Measurements from ENCODE around the gene FOXR1.

FOXR1 gene, protein sequence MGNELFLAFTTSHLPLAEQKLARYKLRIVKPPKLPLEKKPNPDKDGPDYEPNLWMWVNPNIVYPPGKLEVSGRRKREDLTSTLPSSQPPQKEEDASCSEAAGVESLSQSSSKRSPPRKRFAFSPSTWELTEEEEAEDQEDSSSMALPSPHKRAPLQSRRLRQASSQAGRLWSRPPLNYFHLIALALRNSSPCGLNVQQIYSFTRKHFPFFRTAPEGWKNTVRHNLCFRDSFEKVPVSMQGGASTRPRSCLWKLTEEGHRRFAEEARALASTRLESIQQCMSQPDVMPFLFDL

DNA sequence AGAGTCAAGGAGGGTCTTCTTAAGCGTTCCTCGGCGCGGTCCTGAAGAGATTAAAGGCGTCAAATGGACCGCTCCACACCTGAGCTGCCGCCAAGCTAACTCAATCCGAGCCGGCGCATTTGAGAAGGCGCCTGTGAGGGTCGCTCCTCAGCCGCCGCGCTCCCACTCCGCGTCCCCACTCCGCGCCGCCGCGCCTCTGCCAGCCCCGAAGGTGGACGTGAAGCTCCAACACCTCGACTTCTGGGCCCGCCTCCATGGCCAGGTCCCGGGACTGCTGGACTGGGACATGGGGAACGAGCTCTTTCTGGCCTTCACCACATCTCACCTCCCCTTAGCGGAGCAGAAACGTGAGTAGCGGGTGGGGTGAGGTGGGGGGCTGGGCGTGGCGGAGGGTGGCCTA, at the start of gene FOXR1:
Gene FOXR1, plus strand, starts transcription at position 116 of the 400 bp plus-strand sequence. Its CDS starts 171 bp downstream, at position 287.
- TF ChIP-seq, protein P1, sequence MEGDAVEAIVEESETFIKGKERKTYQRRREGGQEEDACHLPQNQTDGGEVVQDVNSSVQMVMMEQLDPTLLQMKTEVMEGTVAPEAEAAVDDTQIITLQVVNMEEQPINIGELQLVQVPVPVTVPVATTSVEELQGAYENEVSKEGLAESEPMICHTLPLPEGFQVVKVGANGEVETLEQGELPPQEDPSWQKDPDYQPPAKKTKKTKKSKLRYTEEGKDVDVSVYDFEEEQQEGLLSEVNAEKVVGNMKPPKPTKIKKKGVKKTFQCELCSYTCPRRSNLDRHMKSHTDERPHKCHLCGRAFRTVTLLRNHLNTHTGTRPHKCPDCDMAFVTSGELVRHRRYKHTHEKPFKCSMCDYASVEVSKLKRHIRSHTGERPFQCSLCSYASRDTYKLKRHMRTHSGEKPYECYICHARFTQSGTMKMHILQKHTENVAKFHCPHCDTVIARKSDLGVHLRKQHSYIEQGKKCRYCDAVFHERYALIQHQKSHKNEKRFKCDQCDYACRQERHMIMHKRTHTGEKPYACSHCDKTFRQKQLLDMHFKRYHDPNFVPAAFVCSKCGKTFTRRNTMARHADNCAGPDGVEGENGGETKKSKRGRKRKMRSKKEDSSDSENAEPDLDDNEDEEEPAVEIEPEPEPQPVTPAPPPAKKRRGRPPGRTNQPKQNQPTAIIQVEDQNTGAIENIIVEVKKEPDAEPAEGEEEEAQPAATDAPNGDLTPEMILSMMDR (IDR thresholded peaks at IDR 0.05; ENCODE audit: low read length, missing control alignments) = no peak
- DNase-seq (ENCODE audit: low read depth) = no peak
- H3K4me3 ChIP-seq (replicated peaks; ENCODE audit: low read depth, low read length) = no peak within 1 kb of the TSS

DNA sequence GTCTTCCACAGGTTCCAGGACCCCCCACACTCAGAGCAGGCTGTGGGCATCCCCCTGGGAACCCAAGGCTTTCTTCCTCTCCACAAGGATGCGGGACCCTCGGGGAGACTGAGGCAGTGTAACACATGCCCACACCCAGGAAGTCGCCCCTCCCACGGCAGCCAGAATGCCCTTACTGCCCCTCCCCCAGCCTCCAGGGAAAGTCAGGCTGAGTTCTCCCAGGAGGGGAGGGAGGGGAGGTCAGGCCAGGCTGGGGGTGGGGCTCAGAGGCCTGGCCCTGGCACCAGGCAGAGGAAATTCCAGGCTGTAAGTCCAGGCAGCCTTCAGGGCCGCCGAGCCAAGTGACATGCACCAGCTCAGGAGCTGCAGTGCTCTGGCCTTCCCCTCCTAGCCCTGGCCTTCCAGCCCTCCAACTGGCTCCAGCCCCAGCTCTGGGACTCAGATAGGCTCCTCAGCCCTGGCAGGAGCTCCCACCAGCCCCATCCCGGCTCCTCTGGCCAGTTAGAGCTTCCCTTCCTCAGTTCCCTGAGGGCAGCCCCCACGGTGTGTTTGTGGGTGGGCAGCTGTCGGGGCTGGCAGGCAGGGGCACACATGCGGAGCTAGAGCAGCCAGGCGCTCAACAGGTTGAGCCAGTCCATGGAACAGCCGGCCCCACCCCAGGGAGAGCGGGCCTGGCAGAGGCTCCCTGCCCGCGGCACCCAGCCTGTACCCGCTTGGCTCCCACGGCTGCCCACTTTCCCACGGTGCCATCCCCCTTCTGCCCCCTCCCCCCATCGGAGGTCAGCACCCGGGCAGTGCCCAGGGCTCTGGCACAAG, 49.4 kb upstream of the FOXR1 start:
- TF ChIP-seq, protein P1 (IDR thresholded peaks at IDR 0.05; ENCODE audit: low read length, missing control alignments) = no peak
- peak; percentile 89 for DNase-seq (ENCODE audit: low read depth)
- H3K4me3 ChIP-seq (replicated peaks; ENCODE audit: low read depth, low read length) = peak overlapping the region; percentile 98

DNA sequence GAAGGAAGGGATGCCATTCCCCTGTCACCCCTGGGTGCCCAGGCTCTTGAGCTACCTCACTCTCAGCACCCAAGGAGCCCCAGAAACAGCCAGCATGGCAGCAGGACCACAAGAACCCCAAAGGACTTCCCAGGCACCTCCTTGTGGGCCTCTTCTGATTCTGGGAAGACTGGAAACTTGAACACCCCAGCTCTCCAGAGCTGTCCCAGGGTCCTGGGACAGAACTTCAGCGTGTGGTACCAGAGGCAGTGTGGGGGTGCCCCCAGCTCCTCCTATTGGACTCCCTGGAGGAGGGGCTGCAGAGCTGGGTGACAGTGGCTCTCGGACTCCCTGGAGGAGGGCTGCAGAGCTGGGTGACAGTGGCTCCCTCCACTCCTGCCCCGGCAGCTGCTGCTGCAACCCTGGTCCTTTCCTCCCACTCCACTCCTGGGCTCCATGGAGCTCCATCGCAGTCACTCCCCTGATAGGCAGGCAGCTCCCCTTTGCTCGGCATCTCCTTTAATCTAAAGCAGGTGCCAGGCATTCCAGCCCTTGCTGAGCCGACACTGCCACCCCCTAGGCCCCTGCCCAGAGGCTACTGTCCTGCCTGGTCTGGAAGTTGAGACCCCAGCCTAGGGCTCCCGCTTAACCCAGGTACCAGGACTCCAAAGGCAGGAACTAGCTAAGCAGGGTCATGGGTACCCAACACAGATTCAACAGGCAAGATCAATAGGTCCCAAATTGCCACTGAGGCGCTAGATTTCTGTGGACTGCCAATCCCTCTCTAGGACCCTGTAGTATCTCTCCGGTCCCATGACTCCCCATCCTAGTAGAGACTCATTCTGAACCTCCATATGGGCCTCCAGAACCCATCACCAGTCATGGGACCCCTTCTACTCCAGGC, 48.6 kb upstream of the FOXR1 start:
- no peak for DNase-seq (ENCODE audit: low read depth)
- TF ChIP-seq, protein P1 (IDR thresholded peaks at IDR 0.05; ENCODE audit: low read length, missing control alignments) = no peak
- peak overlapping the region; percentile 98 for H3K4me3 ChIP-seq (replicated peaks; ENCODE audit: low read depth, low read length)

DNA sequence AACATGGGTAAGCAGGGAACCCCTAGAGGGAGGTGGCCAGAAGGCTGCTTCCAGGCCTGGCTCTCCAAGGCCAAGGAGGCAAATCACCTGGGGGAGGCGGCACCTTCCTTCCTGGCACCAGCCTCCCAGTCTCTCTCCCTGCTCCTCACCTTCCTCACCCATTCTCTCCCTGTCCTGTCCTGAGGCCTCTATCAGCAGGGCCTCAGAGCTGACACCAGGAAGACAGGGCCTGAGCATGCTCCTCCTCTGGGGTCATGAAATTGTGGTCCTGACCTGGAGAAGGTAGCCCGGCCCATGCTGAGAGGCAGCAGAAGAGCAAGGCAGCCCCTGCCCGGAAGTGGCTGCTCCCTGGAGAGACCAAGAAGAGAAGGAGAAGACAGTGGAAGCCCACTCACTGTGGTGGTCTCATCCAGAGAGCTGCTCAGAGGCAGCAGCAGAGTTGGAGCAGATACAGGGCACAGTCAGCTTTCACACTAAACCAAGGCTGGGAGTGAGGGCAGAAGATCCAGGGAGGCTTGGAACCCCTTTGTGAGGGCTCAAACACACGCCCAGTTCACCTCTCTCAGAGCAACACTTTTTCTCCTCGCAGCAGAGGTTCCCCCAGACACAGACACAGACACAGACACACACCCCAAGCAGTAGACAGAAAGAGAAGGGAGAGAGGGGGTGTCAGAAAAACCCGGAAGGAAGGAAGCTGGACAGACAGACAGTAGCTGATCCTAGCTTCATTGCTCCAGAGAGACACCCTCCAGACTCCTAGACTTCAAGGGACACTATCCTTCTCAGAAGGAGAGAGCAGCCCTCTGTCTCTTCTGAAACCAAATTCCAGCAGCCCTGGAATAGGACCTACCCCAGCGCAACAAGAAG, 47.6 kb upstream of the FOXR1 start:
- H3K4me3 ChIP-seq (replicated peaks; ENCODE audit: low read depth, low read length) = peak overlapping the region; percentile 98
- no peak for DNase-seq (ENCODE audit: low read depth)
- TF ChIP-seq, protein P1 (IDR thresholded peaks at IDR 0.05; ENCODE audit: low read length, missing control alignments) = no peak

DNA sequence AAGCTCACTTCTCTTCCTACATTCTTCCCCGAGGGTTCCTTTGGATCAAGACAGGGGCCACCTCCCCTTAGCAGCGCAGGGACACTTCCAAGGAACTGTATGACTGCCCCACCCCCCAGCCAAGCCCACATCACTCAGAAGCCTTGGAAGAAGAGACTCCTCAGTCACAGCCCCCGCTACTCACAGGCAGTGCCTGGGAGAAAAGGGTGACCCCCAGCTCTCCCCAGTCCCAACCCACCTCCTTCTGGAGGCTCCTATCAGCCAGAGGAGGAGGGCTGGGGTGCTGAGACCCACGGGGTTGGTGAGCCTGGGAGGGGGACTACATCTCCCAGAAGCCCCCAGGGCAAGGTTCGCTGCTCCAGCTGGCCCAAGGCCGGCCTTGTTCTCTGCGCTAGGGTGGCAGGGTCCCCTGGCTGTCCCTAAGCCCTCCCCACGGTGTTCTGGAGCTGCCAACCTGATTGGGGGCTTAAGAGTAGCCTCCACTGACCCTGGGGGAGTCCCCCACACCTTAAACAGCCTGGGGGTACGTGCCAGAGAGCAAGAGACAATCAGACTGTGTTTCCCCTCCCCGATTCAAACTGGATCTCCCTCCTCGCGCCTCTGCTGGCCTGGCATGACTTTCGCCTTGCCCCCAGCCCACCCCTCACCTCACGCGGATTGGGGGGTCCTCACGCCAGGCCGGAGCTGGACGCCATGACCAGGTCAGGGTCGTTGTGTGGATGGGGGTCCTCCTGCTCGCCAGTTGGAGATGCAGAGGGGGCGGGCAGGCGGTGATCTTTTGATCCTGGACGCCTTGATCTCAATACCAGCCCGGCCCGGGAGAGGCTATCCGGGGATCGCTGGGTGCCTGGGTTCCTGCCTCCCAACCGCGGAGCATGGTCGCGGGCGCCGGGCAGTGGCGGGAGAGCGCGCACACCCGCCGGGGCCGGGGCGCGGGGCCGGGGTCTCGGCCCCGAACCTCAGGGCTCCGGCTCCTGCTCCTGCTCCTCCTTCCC, 46.7 kb upstream of the FOXR1 start:
- TF ChIP-seq, protein P1 (IDR thresholded peaks at IDR 0.05; ENCODE audit: low read length, missing control alignments) = no peak
- no peak for DNase-seq (ENCODE audit: low read depth)
- H3K4me3 ChIP-seq (replicated peaks; ENCODE audit: low read depth, low read length) = peak overlapping the region; percentile 98

Measured in fibroblast of pulmonary artery (primary cell).